Kidney (tissue), 14 donors: ENCODE measurements around the gene ZNF638. TPM values are rescaled to one million over a fixed set of nuclear protein-coding genes. Genes with fewer than 3 reads are reported as not detected.

Experiments used
- DNase-seq, 5 donors: peaks; one replicate each; pipeline ENCODE4 v3.0.0-alpha.2; 2013 to 2020
- FAIRE-seq: peaks from 2 replicates; lab custom pipeline; 2012; peaks lifted over from hg19 to GRCh38; lab: Jason Lieb, UNC
- H3K27ac ChIP-seq, 2 donors: one replicate each; pipeline ENCODE4 v1.7.0; 2013; ENCODE audit warnings: low read depth in 2 of 2, low read length in 2 of 2, inconsistent platforms in 1 of 2
- H3K27me3 ChIP-seq: one replicate; pipeline ENCODE4 v1.7.1; 2013; ENCODE audit warnings: low read length, inconsistent platforms; ENCODE audit not compliant: control insufficient read depth, insufficient read depth
- H3K36me3 ChIP-seq, 3 donors: one replicate each; pipeline versions ENCODE4 v1.7.0 to v1.7.1; 2013; ENCODE audit warnings: low read length in 3 of 3, control low read depth in 1 of 3, inconsistent platforms in 1 of 3; ENCODE audit not compliant: insufficient read depth in 3 of 3, control insufficient read depth in 2 of 3
- H3K4me1 ChIP-seq, 3 donors: one replicate each; pipeline versions ENCODE4 v1.7.0 to v1.7.1; 2013; ENCODE audit warnings: low read length in 3 of 3, inconsistent platforms in 1 of 3, low read depth in 1 of 3; ENCODE audit not compliant: control insufficient read depth in 2 of 3, insufficient read depth in 2 of 3
- H3K4me3 ChIP-seq, 3 donors: one replicate each; pipeline versions ENCODE4 v1.7.0 to v1.8.1; 2013; ENCODE audit warnings: low read length in 3 of 3, control low read depth in 1 of 3, inconsistent platforms in 1 of 3
- H3K9ac ChIP-seq, 3 donors: one replicate each; pipeline versions ENCODE4 v1.7.0 to v1.7.1; 2013; ENCODE audit warnings: low read length in 3 of 3, control low read depth in 1 of 3, inconsistent platforms in 1 of 3
- H3K9me3 ChIP-seq, 3 donors: one replicate each; pipeline versions ENCODE4 v1.7.0 to v1.7.1; 2013; ENCODE audit warnings: low read length in 3 of 3, control low read depth in 1 of 3, inconsistent platforms in 1 of 3; ENCODE audit not compliant: control insufficient read depth in 2 of 3, insufficient read depth in 1 of 3
- CTCF ChIP-seq: IDR thresholded peaks from 3 replicates; pipeline ENCODE4 v1.5.1; 2012; ENCODE audit warnings: mild to moderate bottlenecking, moderate library complexity, borderline replicate concordance; ENCODE audit not compliant: insufficient read depth; ENCODE audit errors: extremely low read depth
- intact Hi-C: fragments of 100-400 bp; cut with DNase I; formaldehyde crosslinking; loops from one replicate; pipeline ENCODE4 v1.11.1; 2022
- polyA plus RNA-seq: library from polyadenylated mRNA; stranded (reverse); fragments of 350-450 nt; fragmentation: Illumina TruSeq; extraction: RNeasy Lipid Tissue Mini Kit (QIAGEN cat#74804); gene quantifications from one replicate; pipeline ENCODE4 v1.2.3, GENCODE V29; 2014; ENCODE audit warnings: low read depth, low replicate concordance; ENCODE audit not compliant: insufficient read depth
- total RNA-seq: library from RNA; stranded (reverse); fragmentation: NEBNext Ultra II Directional; extraction: Animal tissue kit (Norgen Biotek cat#: 25700); gene quantifications from one replicate; pipeline ENCODE4 v1.2.1, GENCODE V29; 2021
- donor health status: control.
- donor health status: control.
- donor health status: control.
- donor health status: control.
- donor health status: control.
- donor health status: DM: yes; HTN: yes; CAD: no.
- donor health status: Normal renal cell carcinoma (clear cell type).

ZNF638 gene
- total and polyA plus RNA-seq, 2 donors from 2014 or later, result 84.8 to 122 TPM

- Histone ChIP-seq H3K9me3 (no peaks in the 10 kb centered on the region), H3K27me3 (peaks cover 6% of the 10 kb centered on the region), H3K4me3 (no peak overlapping the region), H3K9ac (no peak overlapping the region), H3K27ac (no peak overlapping the region), H3K36me3 (no peaks in the 10 kb centered on the region), H3K4me1 (peaks cover 0 to 16% (median 8%) of the 10 kb centered on the region in 3 donors)
- FAIRE-seq (no peak), DNase-seq (peak in 1 of 5 donors; percentile 27)
- peak; percentile 39 for TF ChIP-seq CTCF
- intact Hi-C loops, result no loop called here
Measured at GRCh38 chr2:71460595-71461303, 129.2 kb downstream of the ZNF638 start.

GRCh38 chr2:71461304-71461671 is 129.7 kb downstream of the ZNF638 start:
- intact Hi-C loops, result no loop called here

GRCh38 chr2:71462056-71462605 is 130.5 kb downstream of the ZNF638 start:
- peaks cover 0 to 3% (median 2%) of the 10 kb centered on the region in 3 donors for H3K4me1 ChIP-seq
- TF ChIP-seq CTCF, result no peak
- H3K9me3 ChIP-seq, result no peaks in the 10 kb centered on the region
- intact Hi-C loops, result no loop called here
- H3K36me3 ChIP-seq, result no peaks in the 10 kb centered on the region
- DNase-seq (no peak), FAIRE-seq (no peak)
- peaks cover 10% of the 10 kb centered on the region for H3K27me3 ChIP-seq
- no peak overlapping the region for H3K4me3 ChIP-seq
- H3K27ac ChIP-seq, result no peak overlapping the region
- H3K9ac ChIP-seq, result no peak overlapping the region

More at GRCh38 chr2:71461304-71461671, 129.7 kb downstream of the ZNF638 start:
- Histone ChIP-seq H3K4me1 (peaks cover 0 to 10% (median 3%) of the 10 kb centered on the region in 3 donors), H3K36me3 (no peaks in the 10 kb centered on the region), H3K27ac (no peak overlapping the region), H3K9ac (no peak overlapping the region), H3K4me3 (no peak overlapping the region), H3K9me3 (no peaks in the 10 kb centered on the region), H3K27me3 (peaks cover 10% of the 10 kb centered on the region)
- no peak for DNase-seq
- no peak for TF ChIP-seq CTCF
- no peak for FAIRE-seq
